CD4-positive, CD25-positive, alpha-beta regulatory T cell (primary cell): ENCODE data around the gene APBA2. TPM values are rescaled to one million over a fixed set of nuclear protein-coding genes. Genes with fewer than 3 reads are reported as not detected.

ENCODE experiments used
- ATAC-seq, 2 donors: fragments of 150-1000 bp; cut with Tn5 transposase; one replicate each; pipeline ENCODE4 v1.10.0; 2021; ENCODE audit warnings: low read depth in 2 of 2, moderate number of reproducible peaks in 2 of 2, moderate library complexity in 1 of 2
- DNase-seq, 3 donors: peaks; one replicate each; pipeline versions ENCODE4 v3.0.0 to v3.0.0-alpha.2; 2012 to 2022; ENCODE audit warnings: mixed read lengths in 1 of 3
- H3K27ac ChIP-seq: one replicate; pipeline ENCODE4 v1.7.0; 2013; ENCODE audit warnings: mild to moderate bottlenecking, low read length; ENCODE audit not compliant: insufficient read depth, poor library complexity, severe bottlenecking
- H3K27me3 ChIP-seq: one replicate; pipeline ENCODE4 v1.7.0; 2013; ENCODE audit warnings: low read length; ENCODE audit not compliant: control insufficient read depth, insufficient read depth
- H3K36me3 ChIP-seq: one replicate; pipeline ENCODE4 v1.7.0; 2013; ENCODE audit warnings: mild to moderate bottlenecking, low read length, moderate library complexity; ENCODE audit not compliant: control insufficient read depth, insufficient read depth
- H3K4me1 ChIP-seq: 2 replicates; pipeline ENCODE4 v1.7.0; 2013; ENCODE audit warnings: mild to moderate bottlenecking, low read length; ENCODE audit not compliant: insufficient read depth, control insufficient read depth, poor library complexity, severe bottlenecking
- H3K4me3 ChIP-seq: one replicate; pipeline ENCODE4 v1.7.0; 2013; ENCODE audit warnings: low read depth, mild to moderate bottlenecking, low read length, moderate library complexity
- H3K9me3 ChIP-seq, 2 experiments: 1 replicate in 1 of 2; 2 replicates in 1 of 2; pipeline ENCODE4 v1.7.0; 2013; ENCODE audit warnings: low read length in 2 of 2, mild to moderate bottlenecking in 1 of 2, moderate library complexity in 1 of 2; ENCODE audit not compliant: control insufficient read depth in 2 of 2
- H3K27ac Mint-ChIP-seq, 3 donors: one replicate each; pipeline ENCODE4 v1.8.0; 2020 to 2022; ENCODE audit warnings: mild to moderate bottlenecking in 3 of 3, mixed read lengths in 3 of 3, moderate library complexity in 2 of 3
- H3K27me3 Mint-ChIP-seq: one replicate; pipeline ENCODE4 v1.8.0; 2022; ENCODE audit warnings: mild to moderate bottlenecking, mixed read lengths
- H3K36me3 Mint-ChIP-seq: one replicate; pipeline ENCODE4 v1.8.0; 2020; ENCODE audit warnings: mixed read lengths
- H3K4me1 Mint-ChIP-seq, 4 donors: one replicate each; pipeline ENCODE4 v1.8.0; 2020 to 2022; ENCODE audit warnings: mixed read lengths in 4 of 4, mild to moderate bottlenecking in 1 of 4
- H3K4me3 Mint-ChIP-seq, 4 donors: one replicate each; pipeline ENCODE4 v1.8.0; 2020 to 2022; ENCODE audit warnings: mild to moderate bottlenecking in 4 of 4, mixed read lengths in 4 of 4, moderate library complexity in 3 of 4
- H3K9me3 Mint-ChIP-seq, 7 donors: one replicate each; pipeline ENCODE4 v1.8.0; 2020 to 2022; ENCODE audit warnings: mixed read lengths in 7 of 7, mild to moderate bottlenecking in 3 of 7, moderate library complexity in 2 of 7
- polyA plus RNA-seq, 4 donors: library from polyadenylated mRNA; unstranded; fragments of 300-500 nt; fragmentation: Illumina TruSeq; gene quantifications; one replicate each; pipeline ENCODE4 v1.2.3, GENCODE V29; 2021
- total RNA-seq: library from RNA; stranded (reverse); gene quantifications from one replicate; pipeline ENCODE4 v1.2.3, GENCODE V29; 2022

Gene APBA2
- total and polyA plus RNA-seq, 5 donors from 2014 or later = 8.6 to 24.2 (median 13.9) TPM

GRCh38 chr15:28873006-28873405 is 12.8 kb upstream of the APBA2 start:
- Mint-ChIP-seq H3K4me3 (no peak overlapping the region), H3K36me3 (no peaks in the 10 kb centered on the region), H3K27ac (no peak overlapping the region), H3K27me3 (no peaks in the 10 kb centered on the region), H3K9me3 (no peaks in the 10 kb centered on the region), H3K4me1 (peaks cover 0 to 2% (median 0%) of the 10 kb centered on the region in 4 donors)
- no peak for ATAC-seq
- Histone ChIP-seq H3K4me3 (no peak overlapping the region), H3K4me1 (no peaks in the 10 kb centered on the region), H3K9me3 (no peaks in the 10 kb centered on the region), H3K36me3 (no peaks in the 10 kb centered on the region), H3K27ac (no peak overlapping the region), H3K27me3 (no peaks in the 10 kb centered on the region)
- no peak for DNase-seq

- no peaks in the 10 kb centered on the region for H3K9me3 Mint-ChIP-seq
- no peaks in the 10 kb centered on the region for H3K27me3 Mint-ChIP-seq
- DNase-seq (peak in 1 of 3 donors; percentile 33), ATAC-seq (peak in 1 of 2 donors; percentile 32)
- no peak overlapping the region for H3K27ac Mint-ChIP-seq
- Histone ChIP-seq H3K4me3 (no peak overlapping the region), H3K36me3 (no peaks in the 10 kb centered on the region), H3K27me3 (no peaks in the 10 kb centered on the region), H3K27ac (no peak overlapping the region), H3K4me1 (no peaks in the 10 kb centered on the region), H3K9me3 (no peaks in the 10 kb centered on the region)
- H3K4me1 Mint-ChIP-seq = peaks cover 0 to 2% (median 0%) of the 10 kb centered on the region in 4 donors
- no peaks in the 10 kb centered on the region for H3K36me3 Mint-ChIP-seq
- H3K4me3 Mint-ChIP-seq = no peak overlapping the region
Measured at GRCh38 chr15:28873585-28874190, 12.1 kb upstream of the APBA2 start.

GRCh38 chr15:28875461-28876000 is 10.2 kb upstream of the APBA2 start:
- no peak for DNase-seq
- H3K4me3 Mint-ChIP-seq = no peak overlapping the region
- Histone ChIP-seq H3K4me1 (no peaks in the 10 kb centered on the region), H3K27ac (no peak overlapping the region), H3K4me3 (no peak overlapping the region), H3K9me3 (no peaks in the 10 kb centered on the region), H3K27me3 (no peaks in the 10 kb centered on the region), H3K36me3 (no peaks in the 10 kb centered on the region)
- H3K27me3 Mint-ChIP-seq = peaks cover 4% of the 10 kb centered on the region
- ATAC-seq = no peak
- H3K9me3 Mint-ChIP-seq = peaks cover 0 to 2% (median 0%) of the 10 kb centered on the region in 7 donors
- H3K27ac Mint-ChIP-seq = no peak overlapping the region
- H3K36me3 Mint-ChIP-seq = no peaks in the 10 kb centered on the region
- H3K4me1 Mint-ChIP-seq = peaks cover 0 to 2% (median 0%) of the 10 kb centered on the region in 4 donors

GRCh38 chr15:28876131-28876844 is 9.5 kb upstream of the APBA2 start:
- no peak overlapping the region for H3K27ac ChIP-seq
- Mint-ChIP-seq H3K4me1 (peaks cover 0 to 2% (median 0%) of the 10 kb centered on the region in 4 donors), H3K36me3 (no peaks in the 10 kb centered on the region), H3K27me3 (peaks cover 4% of the 10 kb centered on the region), H3K27ac (no peak overlapping the region), H3K9me3 (peaks cover 0 to 2% (median 0%) of the 10 kb centered on the region in 7 donors), H3K4me3 (no peak overlapping the region)
- ATAC-seq = no peak
- no peaks in the 10 kb centered on the region for H3K4me1 ChIP-seq
- H3K27me3 ChIP-seq = no peaks in the 10 kb centered on the region
- H3K9me3 ChIP-seq = no peaks in the 10 kb centered on the region
- no peak for DNase-seq
- H3K36me3 ChIP-seq = no peaks in the 10 kb centered on the region
- no peak overlapping the region for H3K4me3 ChIP-seq

GRCh38 chr15:28876845-28877185 is 9.0 kb upstream of the APBA2 start:
- Mint-ChIP-seq H3K27ac (no peak overlapping the region), H3K4me1 (peaks cover 0 to 2% (median 0%) of the 10 kb centered on the region in 4 donors), H3K27me3 (peaks cover 4% of the 10 kb centered on the region), H3K36me3 (no peaks in the 10 kb centered on the region), H3K4me3 (no peak overlapping the region), H3K9me3 (peaks cover 0 to 2% (median 0%) of the 10 kb centered on the region in 7 donors)
- Histone ChIP-seq H3K9me3 (no peaks in the 10 kb centered on the region), H3K4me3 (no peak overlapping the region), H3K36me3 (no peaks in the 10 kb centered on the region), H3K4me1 (no peaks in the 10 kb centered on the region), H3K27me3 (no peaks in the 10 kb centered on the region), H3K27ac (no peak overlapping the region)
- no peak for ATAC-seq
- DNase-seq = no peak

- H3K27me3 ChIP-seq = no peaks in the 10 kb centered on the region
- no peaks in the 10 kb centered on the region for H3K4me1 ChIP-seq
- H3K27ac Mint-ChIP-seq = no peak overlapping the region
- DNase-seq = no peak
- no peak overlapping the region for H3K4me3 Mint-ChIP-seq
- no peak for ATAC-seq
- H3K36me3 Mint-ChIP-seq = no peaks in the 10 kb centered on the region
- peaks cover 0 to 2% (median 0%) of the 10 kb centered on the region in 4 donors for H3K4me1 Mint-ChIP-seq
- no peak overlapping the region for H3K4me3 ChIP-seq
- no peaks in the 10 kb centered on the region for H3K36me3 ChIP-seq
- H3K27me3 Mint-ChIP-seq = peaks cover 4% of the 10 kb centered on the region
- H3K9me3 Mint-ChIP-seq = peaks cover 0 to 2% (median 0%) of the 10 kb centered on the region in 7 donors
- no peak overlapping the region for H3K27ac ChIP-seq
- H3K9me3 ChIP-seq = no peaks in the 10 kb centered on the region
Measured at GRCh38 chr15:28878209-28878608, 7.6 kb upstream of the APBA2 start.

GRCh38 chr15:28879551-28879950 is 6.2 kb upstream of the APBA2 start:
- Histone ChIP-seq H3K4me1 (no peaks in the 10 kb centered on the region), H3K27ac (no peak overlapping the region), H3K36me3 (no peaks in the 10 kb centered on the region), H3K9me3 (no peaks in the 10 kb centered on the region), H3K4me3 (no peak overlapping the region), H3K27me3 (no peaks in the 10 kb centered on the region)
- Mint-ChIP-seq H3K36me3 (no peaks in the 10 kb centered on the region), H3K4me3 (no peak overlapping the region), H3K27ac (no peak overlapping the region), H3K9me3 (peaks cover 0 to 2% (median 0%) of the 10 kb centered on the region in 7 donors), H3K27me3 (peaks cover 6% of the 10 kb centered on the region), H3K4me1 (peaks cover 0 to 2% (median under 1%) of the 10 kb centered on the region in 4 donors)
- no peak for DNase-seq
- no peak for ATAC-seq
